ENCODE results near the gene TNP2. TPM values are rescaled to one million over a fixed set of nuclear protein-coding genes. Genes with fewer than 3 reads are reported as not detected.

TNP2 gene
- total RNA-seq: not detected

- peaks cover 0 to 8% (median 3%) of the 10 kb centered on the region in 4 donors for H3K4me1 ChIP-seq
- no peaks in the 10 kb centered on the region for H3K9me3 ChIP-seq
- ATAC-seq (ENCODE audit: low FRiP score in 2 of 2) (no peak), DNase-seq (peak in 1 of 2 donors; percentile 40)
- no peaks in the 10 kb centered on the region for H3K36me3 ChIP-seq
- no peak within 1 kb of the TSS for H3K4me3 ChIP-seq
- no peak within 1 kb of the TSS for H3K27ac ChIP-seq
- 94 to 96% methylated on average over 10 to 11 of the region's 11 CpGs for WGBS, 2 donors
- TF ChIP-seq CTCF (IDR thresholded peaks at IDR 0.05): no peak
- no peaks in the 10 kb centered on the region for H3K27me3 ChIP-seq
Measured at GRCh38 chr16:11268921-11269375, at the start of gene TNP2. Gene TNP2, minus strand, starts transcription at chr16:11269325. Its CDS starts 63 bp downstream, at chr16:11269262.

GRCh38 chr16:11318817-11319216 lies 49.7 kb upstream of the TNP2 start:
- Histone ChIP-seq H3K4me1 (peaks cover 0 to 6% (median 2%) of the 10 kb centered on the region in 4 donors), H3K9me3 (no peaks in the 10 kb centered on the region), H3K27ac (no peak overlapping the region), H3K36me3 (no peaks in the 10 kb centered on the region), H3K27me3 (no peaks in the 10 kb centered on the region), H3K4me3 (no peak overlapping the region)
- ATAC-seq (ENCODE audit: low FRiP score in 2 of 2): no peak
- 94 to 97% methylated on average over 8 of the region's 8 CpGs for WGBS, 2 donors
- TF ChIP-seq POLR2AphosphoS5 (IDR thresholded peaks at IDR 0.05) (no peak), CTCF (IDR thresholded peaks at IDR 0.05) (no peak), EP300 (IDR thresholded peaks at IDR 0.05) (no peak), POLR2A (IDR thresholded peaks at IDR 0.05) (no peak)
- DNase-seq: no peak

- H3K27ac ChIP-seq: no peak overlapping the region
- WGBS, 2 donors: 79 to 89% methylated on average over 16 to 23 of the region's 23 CpGs
- ATAC-seq (ENCODE audit: low FRiP score in 2 of 2) (no peak), DNase-seq (no peak)
- H3K9me3 ChIP-seq: no peaks in the 10 kb centered on the region
- H3K27me3 ChIP-seq: no peaks in the 10 kb centered on the region
- no peaks in the 10 kb centered on the region for H3K36me3 ChIP-seq
- peaks cover 14 to 20% (median 17%) of the 10 kb centered on the region in 4 donors for H3K4me1 ChIP-seq
- TF ChIP-seq EP300 (IDR thresholded peaks at IDR 0.05) (no peak), POLR2A (IDR thresholded peaks at IDR 0.05) (no peak), POLR2AphosphoS5 (IDR thresholded peaks at IDR 0.05) (no peak), CTCF (IDR thresholded peaks at IDR 0.05) (no peak)
- no peak overlapping the region for H3K4me3 ChIP-seq
Measured at GRCh38 chr16:11316331-11317015, 47.3 kb upstream of the TNP2 start.

- Histone ChIP-seq H3K9me3 (no peaks in the 10 kb centered on the region), H3K36me3 (no peaks in the 10 kb centered on the region), H3K4me1 (peaks cover 19 to 27% (median 23%) of the 10 kb centered on the region in 4 donors), H3K27ac (no peak overlapping the region), H3K4me3 (no peak overlapping the region), H3K27me3 (no peaks in the 10 kb centered on the region)
- DNase-seq (no peak), ATAC-seq (ENCODE audit: low FRiP score in 2 of 2) (no peak)
- TF ChIP-seq EP300 (IDR thresholded peaks at IDR 0.05) (no peak), POLR2A (IDR thresholded peaks at IDR 0.05) (no peak), CTCF (IDR thresholded peaks at IDR 0.05) (no peak), POLR2AphosphoS5 (IDR thresholded peaks at IDR 0.05) (no peak)
- 46 to 70% methylated on average over 6 to 13 of the region's 13 CpGs for WGBS, 2 donors
Measured at GRCh38 chr16:11315510-11315909, 46.4 kb upstream of the TNP2 start.

Measured in upper lobe of left lung (tissue), 6 donors.